ACC112 (cell line): ENCODE measurements around the gene CD86.

Source experiments
- H2AFZ ChIP-seq: fragments of 200-600 bp; sonication (generic); one replicate; pipeline ENCODE4 v1.6.0; 2017; ENCODE audit warnings: antibody characterized with exemption, low read length; ENCODE audit not compliant: unreplicated experiment
- H3K27ac ChIP-seq: fragments of 200-600 bp; sonication (generic); 2 replicates; pipeline ENCODE4 v1.5.1; 2014; ENCODE audit warnings: low read depth, mild to moderate bottlenecking, antibody characterized with exemption, low read length, moderate library complexity
- H3K27me3 ChIP-seq: fragments of 200-600 bp; sonication (generic); 2 replicates; pipeline ENCODE4 v1.6.1; 2014; ENCODE audit warnings: mild to moderate bottlenecking, antibody characterized with exemption, low read length, moderate library complexity, mixed read lengths; ENCODE audit not compliant: insufficient read depth
- H3K36me3 ChIP-seq: fragments of 200-600 bp; sonication (generic); 2 replicates; pipeline ENCODE4 v1.6.1; 2016; ENCODE audit warnings: mild to moderate bottlenecking, antibody characterized with exemption, low read length, moderate library complexity, mixed read lengths; ENCODE audit not compliant: insufficient read depth
- H3K4me1 ChIP-seq: fragments of 200-600 bp; sonication (generic); one replicate; pipeline ENCODE4 v1.6.1; 2016; ENCODE audit warnings: low read length, mixed read lengths; ENCODE audit not compliant: insufficient read depth, unreplicated experiment, control insufficient read depth
- H3K4me3 ChIP-seq: fragments of 200-600 bp; sonication (generic); 2 replicates; pipeline ENCODE4 v1.5.1; 2014; ENCODE audit warnings: mild to moderate bottlenecking, low read depth, low read length
- H3K79me2 ChIP-seq: fragments of 200-600 bp; sonication (generic); one replicate; pipeline ENCODE4 v1.6.0; 2016; ENCODE audit warnings: low read length; ENCODE audit not compliant: control insufficient read depth, unreplicated experiment, insufficient read depth

Gene CD86

GRCh38 chr3:122092460-122093165 lies 37.5 kb downstream of the CD86 start:
- no peaks in the 10 kb centered on the region for H3K79me2 ChIP-seq
- H2AFZ ChIP-seq = no peak overlapping the region
- H3K36me3 ChIP-seq = no peaks in the 10 kb centered on the region
- H3K4me3 ChIP-seq = no peak overlapping the region
- no peak overlapping the region for H3K27ac ChIP-seq
- peaks cover 40% of the 10 kb centered on the region for H3K27me3 ChIP-seq
- no peaks in the 10 kb centered on the region for H3K4me1 ChIP-seq

DNA sequence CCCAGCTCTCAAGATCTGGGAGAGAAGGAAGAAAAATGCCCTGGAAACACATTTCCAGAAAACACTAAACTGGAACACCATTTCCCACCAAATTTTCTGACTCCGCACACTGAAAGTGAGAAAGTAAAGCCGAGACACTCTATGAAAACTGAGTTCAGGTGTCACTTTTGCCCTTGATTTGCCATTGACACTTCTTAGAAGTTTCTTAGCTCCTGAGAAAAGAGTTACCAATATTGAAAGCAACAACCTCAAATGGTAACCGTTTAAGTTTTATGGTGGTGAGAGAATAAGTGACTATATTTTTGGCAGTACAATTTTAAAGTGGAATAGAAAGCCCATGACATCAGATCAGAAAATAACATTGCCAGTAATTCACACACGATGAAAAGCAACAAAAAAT lies 39.0 kb downstream of the CD86 start:
- Histone ChIP-seq H3K79me2 (no peaks in the 10 kb centered on the region), H3K4me3 (no peak overlapping the region), H3K27me3 (peaks cover 44% of the 10 kb centered on the region), H3K36me3 (no peaks in the 10 kb centered on the region), H3K27ac (no peak overlapping the region), H2AFZ (no peak overlapping the region), H3K4me1 (no peaks in the 10 kb centered on the region)

GRCh38 chr3:122094693-122095092 lies 39.5 kb downstream of the CD86 start:
- Histone ChIP-seq H3K79me2 (no peaks in the 10 kb centered on the region), H3K4me3 (no peak overlapping the region), H3K36me3 (no peaks in the 10 kb centered on the region), H3K27me3 (peaks cover 44% of the 10 kb centered on the region), H2AFZ (no peak overlapping the region), H3K4me1 (no peaks in the 10 kb centered on the region), H3K27ac (no peak overlapping the region)

GRCh38 chr3:122097141-122097540 lies 42.0 kb downstream of the CD86 start:
- H3K27me3 ChIP-seq = peaks cover 44% of the 10 kb centered on the region
- no peaks in the 10 kb centered on the region for H3K79me2 ChIP-seq
- no peaks in the 10 kb centered on the region for H3K4me1 ChIP-seq
- no peak overlapping the region for H2AFZ ChIP-seq
- no peak overlapping the region for H3K4me3 ChIP-seq
- H3K27ac ChIP-seq = no peak overlapping the region
- no peaks in the 10 kb centered on the region for H3K36me3 ChIP-seq

GRCh38 chr3:122098611-122099010 lies 43.4 kb downstream of the CD86 start:
- peaks cover 50% of the 10 kb centered on the region for H3K27me3 ChIP-seq
- no peak overlapping the region for H3K27ac ChIP-seq
- no peaks in the 10 kb centered on the region for H3K79me2 ChIP-seq
- no peak overlapping the region for H3K4me3 ChIP-seq
- no peak overlapping the region for H2AFZ ChIP-seq
- H3K36me3 ChIP-seq = no peaks in the 10 kb centered on the region
- no peaks in the 10 kb centered on the region for H3K4me1 ChIP-seq

DNA sequence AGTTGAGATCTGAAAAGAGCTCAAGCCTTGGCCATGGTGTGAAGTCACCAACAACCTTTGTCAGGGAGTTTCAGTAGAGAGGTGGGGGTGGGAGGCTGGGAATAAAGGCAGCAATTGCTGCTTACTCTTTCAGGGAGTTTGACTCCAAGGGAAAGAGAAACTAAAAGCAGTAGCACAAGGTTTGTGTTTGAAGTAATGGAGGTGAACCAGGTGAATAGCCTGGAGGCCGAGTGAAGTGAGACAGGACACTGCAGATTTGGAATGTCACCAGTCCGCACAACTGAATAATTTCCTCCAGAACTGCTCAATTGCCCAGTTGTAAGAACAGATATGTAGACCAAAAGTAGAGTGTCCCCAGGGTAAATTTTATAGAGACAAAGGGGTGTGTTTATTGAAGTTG lies 44.1 kb downstream of the CD86 start:
- no peaks in the 10 kb centered on the region for H3K79me2 ChIP-seq
- no peak overlapping the region for H3K4me3 ChIP-seq
- H3K4me1 ChIP-seq = no peaks in the 10 kb centered on the region
- H3K36me3 ChIP-seq = no peaks in the 10 kb centered on the region
- no peak overlapping the region for H2AFZ ChIP-seq
- H3K27me3 ChIP-seq = peaks cover 51% of the 10 kb centered on the region
- H3K27ac ChIP-seq = no peak overlapping the region

DNA sequence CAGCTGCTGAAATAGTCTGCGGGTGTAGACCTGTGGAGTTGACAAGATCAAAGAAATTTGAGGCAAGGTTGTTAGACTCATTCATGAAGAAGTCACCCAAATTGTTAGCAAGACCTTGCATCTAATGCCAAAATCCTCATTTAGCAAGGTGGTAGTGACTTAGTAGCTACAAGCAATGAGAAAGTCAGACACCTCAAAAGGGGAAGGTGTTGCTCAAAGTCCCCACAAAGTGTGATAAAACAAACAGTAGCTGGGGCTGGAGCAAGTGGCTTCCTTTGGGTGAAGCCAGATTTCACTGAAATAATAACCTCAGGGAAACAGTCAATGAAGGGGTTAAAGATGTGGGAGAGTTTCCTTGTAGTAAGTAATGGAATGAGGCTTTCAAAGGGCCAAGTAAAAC lies 44.9 kb downstream of the CD86 start:
- peaks cover 51% of the 10 kb centered on the region for H3K27me3 ChIP-seq
- H3K36me3 ChIP-seq = no peaks in the 10 kb centered on the region
- H3K27ac ChIP-seq = no peak overlapping the region
- no peaks in the 10 kb centered on the region for H3K79me2 ChIP-seq
- H3K4me3 ChIP-seq = no peak overlapping the region
- no peak overlapping the region for H2AFZ ChIP-seq
- no peaks in the 10 kb centered on the region for H3K4me1 ChIP-seq

DNA sequence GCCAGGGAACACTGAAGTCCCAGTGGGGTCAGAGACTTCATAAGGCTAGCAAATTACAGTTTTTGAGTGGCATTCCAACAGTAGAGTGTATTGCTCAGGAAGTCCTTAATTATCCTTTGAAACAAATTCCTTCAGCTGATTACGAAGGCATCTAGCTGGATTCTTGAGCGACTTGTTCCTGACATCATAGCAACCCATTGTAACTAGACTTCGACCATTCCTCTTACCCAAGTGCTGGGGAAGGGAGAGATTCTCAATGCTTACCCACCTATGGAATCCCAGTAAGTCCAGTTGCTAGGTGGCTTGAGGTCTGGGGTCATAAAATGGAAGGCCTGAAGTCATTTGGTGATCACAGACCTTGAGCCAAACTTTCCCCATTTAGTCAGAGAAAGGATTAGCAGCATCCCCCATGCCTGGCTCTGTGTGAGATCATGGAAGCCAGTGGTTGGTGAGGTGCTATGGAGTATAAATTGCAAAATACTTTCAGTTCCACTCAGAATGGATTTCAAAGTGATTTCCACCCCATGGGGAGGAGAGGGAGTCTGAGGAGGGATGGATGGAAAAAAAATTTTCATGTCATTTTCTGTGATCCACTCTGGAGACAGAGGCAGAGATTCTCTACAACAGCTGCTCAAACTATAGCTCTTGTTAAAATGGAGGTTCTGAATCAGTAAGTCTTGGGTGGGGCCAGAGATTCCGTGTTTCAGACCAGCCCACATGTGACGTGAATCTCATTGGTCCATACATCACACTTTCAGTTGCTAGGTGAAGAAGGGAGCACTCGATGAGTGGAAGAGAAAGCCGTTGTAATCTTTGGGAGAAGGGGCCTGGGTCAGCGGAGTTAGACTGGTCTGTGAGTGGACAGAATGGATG lies 45.7 kb downstream of the CD86 start:
- peaks cover 48% of the 10 kb centered on the region for H3K27me3 ChIP-seq
- H3K79me2 ChIP-seq = no peaks in the 10 kb centered on the region
- H3K4me3 ChIP-seq = no peak overlapping the region
- H3K36me3 ChIP-seq = no peaks in the 10 kb centered on the region
- H2AFZ ChIP-seq = no peak overlapping the region
- no peaks in the 10 kb centered on the region for H3K4me1 ChIP-seq
- H3K27ac ChIP-seq = no peak overlapping the region

DNA sequence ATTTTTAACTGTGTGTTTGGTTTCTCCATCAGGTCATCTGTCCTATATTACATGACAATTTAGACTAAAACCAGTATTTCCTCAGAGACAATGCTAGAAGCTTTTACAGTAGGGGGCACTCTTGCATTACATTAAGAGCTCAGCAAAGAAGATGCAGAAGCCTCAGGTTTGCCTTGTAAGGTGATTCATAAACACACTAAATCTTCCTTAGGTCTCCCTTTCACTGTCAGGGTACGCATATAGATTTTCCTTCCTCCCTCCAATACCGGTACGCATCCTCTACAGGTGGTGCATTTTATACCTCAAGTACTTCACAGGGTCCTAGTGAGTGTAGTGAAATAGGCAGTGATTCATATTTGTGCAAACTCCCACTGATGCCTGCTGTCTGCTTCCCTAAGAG lies 46.5 kb downstream of the CD86 start:
- Histone ChIP-seq H3K36me3 (no peaks in the 10 kb centered on the region), H3K27ac (no peak overlapping the region), H3K27me3 (peaks cover 45% of the 10 kb centered on the region), H3K79me2 (no peaks in the 10 kb centered on the region), H2AFZ (no peak overlapping the region), H3K4me3 (no peak overlapping the region), H3K4me1 (no peaks in the 10 kb centered on the region)

GRCh38 chr3:122102191-122102935 lies 47.2 kb downstream of the CD86 start:
- Histone ChIP-seq H3K79me2 (no peaks in the 10 kb centered on the region), H2AFZ (no peak overlapping the region), H3K36me3 (no peaks in the 10 kb centered on the region), H3K27me3 (peaks cover 39% of the 10 kb centered on the region), H3K4me3 (no peak overlapping the region), H3K27ac (no peak overlapping the region), H3K4me1 (no peaks in the 10 kb centered on the region)
